Nephron (organoid): ENCODE data around the gene WDFY4.

ENCODE experiments used
- H3K27ac Mint-ChIP-seq, 3 experiments: 2 replicates each; pipeline ENCODE4 v1.8.0; 2020; ENCODE audit warnings: mixed read lengths in 3 of 3, mild to moderate bottlenecking in 2 of 3, moderate library complexity in 1 of 3
- H3K27me3 Mint-ChIP-seq: 2 replicates; pipeline ENCODE4 v1.8.0; 2021; ENCODE audit warnings: low read depth, mild to moderate bottlenecking, moderate library complexity, mixed read lengths
- H3K36me3 Mint-ChIP-seq: 2 replicates; pipeline ENCODE4 v1.8.0; 2020; ENCODE audit warnings: low read depth, mixed read lengths
- H3K4me1 Mint-ChIP-seq: 2 replicates; pipeline ENCODE4 v1.8.0; 2020; ENCODE audit warnings: mixed read lengths
- H3K4me3 Mint-ChIP-seq, 3 experiments: 2 replicates each; pipeline ENCODE4 v1.8.0; 2020; ENCODE audit warnings: mild to moderate bottlenecking in 3 of 3, mixed read lengths in 3 of 3, moderate library complexity in 2 of 3
- H3K9me3 Mint-ChIP-seq: 2 replicates; pipeline ENCODE4 v1.8.0; 2020; ENCODE audit warnings: mixed read lengths
- TF ChIP-seq, protein P1 (sequence below), 3 experiments: fragments of 200-600 bp; sonication (generic); IDR thresholded peaks; one replicate each; pipeline ENCODE4 v1.5.0; 2021; ENCODE audit warnings: antibody characterized with exemption in 3 of 3; ENCODE audit not compliant: unreplicated experiment in 3 of 3

WDFY4 gene

DNA sequence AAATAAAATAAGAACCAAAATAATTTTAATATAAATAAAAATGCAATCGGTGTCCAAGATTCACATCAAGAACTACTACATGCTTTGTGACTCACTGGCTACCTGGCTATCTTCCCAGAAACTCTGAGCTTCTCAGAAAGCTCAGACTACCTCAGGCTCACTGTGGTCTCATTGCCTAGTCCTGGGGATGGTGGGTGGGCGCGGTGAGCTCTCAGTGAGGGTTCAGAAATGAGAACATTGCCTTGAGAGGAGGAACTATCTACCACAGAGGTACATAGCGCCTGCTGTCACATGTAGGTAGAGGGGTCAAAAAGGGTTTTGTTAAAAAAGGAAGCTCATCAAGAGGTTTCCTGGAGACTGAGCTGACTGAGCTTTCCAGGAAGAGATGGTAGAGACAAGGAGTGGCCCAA is 108.0 kb downstream of the WDFY4 start:
- Mint-ChIP-seq H3K27me3 (peaks cover 18% of the 10 kb centered on the region), H3K9me3 (no peaks in the 10 kb centered on the region), H3K4me3 (no peak overlapping the region), H3K36me3 (no peaks in the 10 kb centered on the region), H3K4me1 (no peaks in the 10 kb centered on the region), H3K27ac (no peak overlapping the region)
- TF ChIP-seq, protein P1, sequence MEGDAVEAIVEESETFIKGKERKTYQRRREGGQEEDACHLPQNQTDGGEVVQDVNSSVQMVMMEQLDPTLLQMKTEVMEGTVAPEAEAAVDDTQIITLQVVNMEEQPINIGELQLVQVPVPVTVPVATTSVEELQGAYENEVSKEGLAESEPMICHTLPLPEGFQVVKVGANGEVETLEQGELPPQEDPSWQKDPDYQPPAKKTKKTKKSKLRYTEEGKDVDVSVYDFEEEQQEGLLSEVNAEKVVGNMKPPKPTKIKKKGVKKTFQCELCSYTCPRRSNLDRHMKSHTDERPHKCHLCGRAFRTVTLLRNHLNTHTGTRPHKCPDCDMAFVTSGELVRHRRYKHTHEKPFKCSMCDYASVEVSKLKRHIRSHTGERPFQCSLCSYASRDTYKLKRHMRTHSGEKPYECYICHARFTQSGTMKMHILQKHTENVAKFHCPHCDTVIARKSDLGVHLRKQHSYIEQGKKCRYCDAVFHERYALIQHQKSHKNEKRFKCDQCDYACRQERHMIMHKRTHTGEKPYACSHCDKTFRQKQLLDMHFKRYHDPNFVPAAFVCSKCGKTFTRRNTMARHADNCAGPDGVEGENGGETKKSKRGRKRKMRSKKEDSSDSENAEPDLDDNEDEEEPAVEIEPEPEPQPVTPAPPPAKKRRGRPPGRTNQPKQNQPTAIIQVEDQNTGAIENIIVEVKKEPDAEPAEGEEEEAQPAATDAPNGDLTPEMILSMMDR (IDR thresholded peaks at IDR 0.05; ENCODE audit: unreplicated experiment in 3 of 3) = no peak

- no peak overlapping the region for H3K27ac Mint-ChIP-seq
- TF ChIP-seq, protein P1 (IDR thresholded peaks at IDR 0.05; ENCODE audit: unreplicated experiment in 3 of 3) = no peak
- H3K4me1 Mint-ChIP-seq = no peaks in the 10 kb centered on the region
These were observed 109.4 kb downstream of the WDFY4 start for GRCh38 chr10:48794074-48794473.

DNA sequence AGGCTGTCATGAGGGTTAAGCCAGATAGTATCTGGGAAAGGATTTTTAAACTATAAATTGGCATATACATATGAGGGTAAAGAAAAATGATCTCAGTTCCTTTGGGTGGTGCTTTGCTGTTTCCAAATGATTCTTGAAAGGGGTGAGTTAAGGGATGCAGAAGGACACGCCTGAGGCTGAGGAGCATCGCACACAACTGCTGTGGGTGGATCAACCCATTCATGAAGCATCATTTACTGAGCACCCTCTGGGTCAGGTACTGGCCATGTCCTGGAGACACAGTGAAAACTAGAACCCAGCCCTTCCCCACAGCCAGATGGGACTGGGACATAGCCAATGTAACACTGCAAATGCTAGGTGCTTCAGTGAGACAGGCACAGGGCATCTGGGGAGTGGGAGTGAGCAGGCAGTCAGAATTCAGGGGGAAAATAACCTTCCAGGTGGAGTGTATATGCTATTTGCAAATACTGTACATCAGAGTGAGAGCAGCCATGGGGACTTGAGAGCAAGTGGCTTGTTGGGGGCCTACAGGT is 112.1 kb downstream of the WDFY4 start:
- H3K27me3 Mint-ChIP-seq = peaks cover 8% of the 10 kb centered on the region
- no peak overlapping the region for H3K4me3 Mint-ChIP-seq
- H3K27ac Mint-ChIP-seq = no peak overlapping the region
- no peaks in the 10 kb centered on the region for H3K36me3 Mint-ChIP-seq
- TF ChIP-seq, protein P1 (IDR thresholded peaks at IDR 0.05; ENCODE audit: unreplicated experiment in 3 of 3) = no peak
- peaks cover 6% of the 10 kb centered on the region for H3K9me3 Mint-ChIP-seq
- no peaks in the 10 kb centered on the region for H3K4me1 Mint-ChIP-seq

More at GRCh38 chr10:48794074-48794473, 109.4 kb downstream of the WDFY4 start:
- Mint-ChIP-seq H3K36me3 (no peaks in the 10 kb centered on the region), H3K4me3 (no peak overlapping the region), H3K27me3 (peaks cover 14% of the 10 kb centered on the region), H3K9me3 (no peaks in the 10 kb centered on the region)

- Mint-ChIP-seq H3K4me1 (no peaks in the 10 kb centered on the region), H3K36me3 (no peaks in the 10 kb centered on the region), H3K27ac (no peak overlapping the region), H3K4me3 (no peak overlapping the region), H3K9me3 (peaks cover 6% of the 10 kb centered on the region), H3K27me3 (peaks cover 3% of the 10 kb centered on the region)
- TF ChIP-seq, protein P1 (IDR thresholded peaks at IDR 0.05; ENCODE audit: unreplicated experiment in 3 of 3) = no peak
These were observed 113.2 kb downstream of the WDFY4 start for GRCh38 chr10:48797830-48798229.

DNA sequence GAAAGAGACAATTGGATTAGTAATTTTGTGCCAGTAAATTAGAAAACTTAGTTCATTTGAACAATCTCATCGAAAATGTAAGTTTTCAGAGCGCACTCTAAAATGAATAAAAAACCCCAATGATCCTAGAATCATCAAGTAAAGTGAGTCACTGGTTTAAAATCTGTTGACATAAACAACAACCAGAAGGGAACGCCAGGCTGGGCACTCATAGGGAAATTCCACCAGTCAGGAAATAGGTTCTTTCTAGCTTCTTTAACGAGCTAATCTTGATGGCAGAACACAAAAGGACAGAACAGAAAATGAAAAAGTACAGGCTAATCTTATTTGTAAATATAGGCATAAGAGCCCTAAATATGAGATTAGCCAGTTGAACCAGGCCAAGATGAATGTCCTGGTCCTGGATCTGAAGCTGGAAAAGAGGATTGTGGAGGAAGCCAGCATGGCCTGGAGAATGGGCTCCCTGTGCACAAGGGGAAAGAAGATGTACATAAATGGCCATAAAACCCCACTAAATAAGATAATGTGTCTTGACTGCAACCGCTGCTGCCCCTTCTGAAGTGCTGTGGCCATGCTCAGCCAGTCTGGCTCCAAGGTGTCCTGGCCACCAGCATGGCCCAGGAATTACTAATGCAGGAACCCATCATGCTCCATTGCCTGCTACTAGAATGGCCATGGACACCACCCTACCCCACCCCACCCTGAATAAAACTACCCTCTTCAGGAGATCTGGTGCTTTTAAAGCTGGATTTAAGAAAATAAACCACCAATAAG is 114.0 kb downstream of the WDFY4 start:
- no peak overlapping the region for H3K4me3 Mint-ChIP-seq
- TF ChIP-seq, protein P1 (IDR thresholded peaks at IDR 0.05; ENCODE audit: unreplicated experiment in 3 of 3) = no peak

More for the DNA sequence above, 114.0 kb downstream of the WDFY4 start:
- Mint-ChIP-seq H3K4me1 (peaks cover under 1% of the 10 kb centered on the region), H3K27ac (no peak overlapping the region), H3K36me3 (no peaks in the 10 kb centered on the region), H3K27me3 (peaks cover 3% of the 10 kb centered on the region), H3K9me3 (peaks cover 6% of the 10 kb centered on the region)
